SK-N-SH (cell line): ENCODE measurements around the gene EFCAB12.

Source experiments
- FOXJ3 ChIP-seq: sonication (generic); formaldehyde crosslinking; IDR thresholded peaks from 2 replicates; pipeline ENCODE4 v1.5.1; 2020; ENCODE audit warnings: mild to moderate bottlenecking, missing genetic modification reagents
- GATA2 ChIP-seq: sonication (generic); formaldehyde crosslinking; IDR thresholded peaks from 2 replicates; pipeline ENCODE4 v1.5.0; 2020; ENCODE audit warnings: mild to moderate bottlenecking, missing genetic modification reagents
- MAX ChIP-seq: IDR thresholded peaks from 2 replicates; pipeline ENCODE4 v1.4.0; 2012; ENCODE audit warnings: low read depth
- MXI1 ChIP-seq: IDR thresholded peaks from 2 replicates; pipeline ENCODE4 v1.6.1; 2012; ENCODE audit warnings: mild to moderate bottlenecking, low read depth, low read length, improper control_type of control experiment
- TCF12 ChIP-seq: IDR thresholded peaks from 2 replicates; pipeline ENCODE4 v1.4.0; 2012
- USF2 ChIP-seq: fragments of 150-350 bp; IDR thresholded peaks from 2 replicates; pipeline ENCODE4 v1.6.1; 2017; ENCODE audit warnings: antibody characterized with exemption, low read length, low read depth, borderline replicate concordance
- TF ChIP-seq, protein P1 (sequence below): fragments of 200-600 bp; sonication (generic); IDR thresholded peaks from 2 replicates; pipeline ENCODE4 v1.6.1; 2017; ENCODE audit warnings: antibody characterized with exemption, mild to moderate bottlenecking, moderate library complexity

DNA sequence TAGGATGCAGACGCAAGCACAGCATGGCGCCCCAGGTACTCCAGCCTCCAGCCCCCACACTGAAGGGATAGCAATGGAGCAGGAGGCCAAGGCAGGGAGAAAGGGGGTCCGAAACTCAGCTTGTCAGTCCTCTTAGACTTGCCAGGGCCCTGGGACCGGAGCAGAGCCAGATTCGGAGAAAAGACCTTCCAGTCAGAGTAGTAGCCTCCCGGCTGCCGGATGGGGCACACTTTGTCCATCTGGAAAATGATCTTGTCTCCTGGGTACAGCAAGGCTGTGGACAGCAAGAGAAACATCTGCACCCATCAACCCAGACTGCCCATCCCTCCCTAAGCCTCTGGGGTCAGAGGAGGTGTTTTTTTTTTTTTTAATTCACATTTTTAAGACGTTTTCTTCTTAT is 24.3 kb downstream of the EFCAB12 start:
- TF ChIP-seq, protein P1, sequence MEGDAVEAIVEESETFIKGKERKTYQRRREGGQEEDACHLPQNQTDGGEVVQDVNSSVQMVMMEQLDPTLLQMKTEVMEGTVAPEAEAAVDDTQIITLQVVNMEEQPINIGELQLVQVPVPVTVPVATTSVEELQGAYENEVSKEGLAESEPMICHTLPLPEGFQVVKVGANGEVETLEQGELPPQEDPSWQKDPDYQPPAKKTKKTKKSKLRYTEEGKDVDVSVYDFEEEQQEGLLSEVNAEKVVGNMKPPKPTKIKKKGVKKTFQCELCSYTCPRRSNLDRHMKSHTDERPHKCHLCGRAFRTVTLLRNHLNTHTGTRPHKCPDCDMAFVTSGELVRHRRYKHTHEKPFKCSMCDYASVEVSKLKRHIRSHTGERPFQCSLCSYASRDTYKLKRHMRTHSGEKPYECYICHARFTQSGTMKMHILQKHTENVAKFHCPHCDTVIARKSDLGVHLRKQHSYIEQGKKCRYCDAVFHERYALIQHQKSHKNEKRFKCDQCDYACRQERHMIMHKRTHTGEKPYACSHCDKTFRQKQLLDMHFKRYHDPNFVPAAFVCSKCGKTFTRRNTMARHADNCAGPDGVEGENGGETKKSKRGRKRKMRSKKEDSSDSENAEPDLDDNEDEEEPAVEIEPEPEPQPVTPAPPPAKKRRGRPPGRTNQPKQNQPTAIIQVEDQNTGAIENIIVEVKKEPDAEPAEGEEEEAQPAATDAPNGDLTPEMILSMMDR: no peak
- no peak for TF ChIP-seq USF2
- no peak for TF ChIP-seq GATA2 (CRISPR knock-in tag)
- no peak for TF ChIP-seq FOXJ3 (CRISPR knock-in tag)
- TF ChIP-seq MAX: no peak
- TF ChIP-seq TCF12: no peak
- no peak for TF ChIP-seq MXI1
